K562 (cell line): ENCODE data around the gene TUT1. TPM values are rescaled to one million over a fixed set of nuclear protein-coding genes. Genes with fewer than 3 reads are reported as not detected.

Experiments used
- BCOR ChIP-seq: fragments of 450-650 bp; IDR thresholded peaks from 2 replicates; pipeline ENCODE4 v1.6.1; 2016
- CREBBP ChIP-seq: IDR thresholded peaks from one replicate; pipeline ENCODE4 v1.6.1; 2012; ENCODE audit warnings: low read depth, mild to moderate bottlenecking, control low read depth, inconsistent platforms, low read length
- DIDO1 ChIP-seq: fragments of 450-650 bp; IDR thresholded peaks from 2 replicates; pipeline ENCODE4 v1.6.1; 2016; ENCODE audit warnings: low read depth, missing biosample characterization, missing genetic modification characterization
- ELF1 ChIP-seq: fragments of 200-800 bp; sonication (Bioruptor generic); IDR thresholded peaks from 2 replicates; pipeline ENCODE4 v1.6.1; 2016; ENCODE audit warnings: missing genetic modification characterization, missing compliant biosample characterization
- HDAC6 ChIP-seq: IDR thresholded peaks from 2 replicates; pipeline ENCODE4 v1.6.1; 2012; ENCODE audit warnings: low read depth, mild to moderate bottlenecking, control low read depth, inconsistent platforms, low read length, moderate library complexity
- HLTF ChIP-seq: fragments of 450-650 bp; IDR thresholded peaks from 2 replicates; pipeline ENCODE4 v1.6.1; 2016
- MCM3 ChIP-seq: fragments of 450-650 bp; IDR thresholded peaks from 2 replicates; pipeline ENCODE4 v1.6.1; 2016
- NR2F6 ChIP-seq: fragments of 450-650 bp; formaldehyde crosslinking; IDR thresholded peaks from 2 replicates; pipeline ENCODE4 v1.4.0; 2020; ENCODE audit warnings: mild to moderate bottlenecking
- SNRNP70 ChIP-seq: fragments of 200-400 bp; formaldehyde crosslinking; optimal IDR thresholded peaks from 2 replicates; pipeline ENCODE3; 2017; ENCODE audit warnings: low read depth, low read length
- TAF9B ChIP-seq: fragments of 450-650 bp; IDR thresholded peaks from 2 replicates; pipeline ENCODE4 v1.6.1; 2018; ENCODE audit warnings: mild to moderate bottlenecking; ENCODE audit not compliant: partially characterized antibody
- TGIF2 ChIP-seq: sonication (generic); formaldehyde crosslinking; IDR thresholded peaks from 2 replicates; pipeline ENCODE4 v1.8.1; 2022; ENCODE audit warnings: mild to moderate bottlenecking, missing genetic modification reagents, moderate library complexity
- ZNF24 ChIP-seq: fragments of 450-650 bp; IDR thresholded peaks from 2 replicates; pipeline ENCODE4 v1.6.1; 2016
- ZNF778 ChIP-seq: fragments of 450-650 bp; formaldehyde crosslinking; IDR thresholded peaks from 2 replicates; pipeline ENCODE4 v1.4.0; 2020; ENCODE audit warnings: mild to moderate bottlenecking, moderate library complexity
- polyA plus RNA-seq, 8 experiments: library from polyadenylated mRNA; depleted of rRNA in 4 of 8; stranded (reverse) in 5 of 8; unstranded in 3 of 8; fragments of >200 nt; fragmentation: Nextera tagmentation in 2 of 8; fragmentation: Illumina TruSeq in 1 of 8; extraction: Ambion mirVana in 2 of 8; extraction: Trizol in 1 of 8; gene quantifications; 2 replicates each; pipeline versions ENCODE4 v1.2.1 to v1.2.3, GENCODE V29; 2011 to 2014; ENCODE audit warnings: inconsistent platforms in 1 of 8, missing spikeins in 1 of 8
- total RNA-seq, 7 experiments: library from RNA; depleted of rRNA in 6 of 7; stranded (reverse); fragments of >200 nt in 6 of 7; fragmentation: Illumina TruSeq in 2 of 7; extraction: Trizol in 2 of 7; gene quantifications; 2 replicates each; pipeline versions ENCODE4 v1.2.1 to v1.2.3, GENCODE V29; 2011 to 2021; ENCODE audit warnings: low replicate concordance in 1 of 7
- TF ChIP-seq, protein P1 (sequence below): sonication (generic); formaldehyde crosslinking; IDR thresholded peaks from 2 replicates; pipeline ENCODE4 v1.8.1; 2023; ENCODE audit warnings: missing genetic modification reagents, mild to moderate bottlenecking, borderline replicate concordance
- TF ChIP-seq, protein P2 (sequence below): fragments of 450-650 bp; IDR thresholded peaks from 2 replicates; pipeline ENCODE4 v1.6.1; 2016; ENCODE audit warnings: missing biosample characterization, missing genetic modification characterization
- TF ChIP-seq, protein P3 (sequence below): fragments of 450-650 bp; conservative IDR thresholded peaks from 2 replicates; pipeline ENCODE4 v1.6.1; 2016; ENCODE audit warnings: missing genetic modification characterization, low read depth, mild to moderate bottlenecking, missing compliant biosample characterization, moderate library complexity
- TF ChIP-seq, protein P4 (sequence below): fragments of 450-650 bp; formaldehyde crosslinking; IDR thresholded peaks from 2 replicates; pipeline ENCODE4 v1.4.0; 2020; ENCODE audit warnings: mild to moderate bottlenecking, moderate library complexity
- TF ChIP-seq, protein P5 (sequence below): sonication (generic); formaldehyde crosslinking; IDR thresholded peaks from 2 replicates; pipeline ENCODE4 v1.8.0; 2022; ENCODE audit warnings: missing genetic modification reagents, mild to moderate bottlenecking, moderate library complexity, borderline replicate concordance

TUT1 gene
- total and polyA plus RNA-seq, 9 of the 15 experiments (the other 6 are each of a cell fraction or from before 2014, with no cell fraction given), result 0.66 to 44.3 (median 15.7) TPM

DNA sequence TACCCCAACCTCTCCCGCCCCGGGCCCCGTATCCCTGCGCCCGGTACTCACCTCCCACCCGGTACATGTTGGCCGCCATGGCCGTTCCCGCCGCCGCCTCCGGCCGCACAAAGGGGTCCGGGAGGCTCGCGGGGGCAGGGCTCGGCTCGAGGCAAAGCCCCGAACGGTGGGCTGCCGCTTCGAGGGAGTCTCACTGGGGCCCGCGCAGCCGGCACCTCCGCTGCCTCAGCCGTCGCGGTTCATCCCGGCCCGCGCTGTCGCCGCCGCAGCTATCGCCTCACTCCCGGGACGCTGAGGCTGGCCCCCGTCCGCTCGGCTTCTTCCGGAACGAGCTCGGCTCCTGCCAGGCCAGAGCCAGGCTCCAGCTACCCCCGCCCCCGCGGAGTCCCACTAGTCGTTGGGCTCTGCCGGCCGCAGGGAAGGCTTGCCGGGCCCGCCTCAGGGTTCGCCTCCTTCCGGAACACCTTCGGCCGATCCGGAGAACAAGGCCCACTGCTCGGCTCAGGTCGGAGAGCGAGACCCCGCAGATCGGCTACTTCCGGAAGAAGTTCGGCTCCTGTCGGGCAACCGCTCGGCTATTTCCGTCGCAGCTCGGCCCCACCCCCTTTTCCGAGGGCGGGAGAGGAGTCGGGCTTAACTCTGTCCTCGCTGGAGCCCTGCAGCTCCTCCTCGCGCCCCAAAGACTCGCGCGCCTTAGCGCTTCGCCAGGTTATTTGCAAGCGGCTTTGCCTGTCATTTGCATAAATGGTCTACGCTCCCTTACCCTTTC, 10.2 kb upstream of the TUT1 start, which contains the start of gene MTA2 (continued):
- TF ChIP-seq, protein P1, sequence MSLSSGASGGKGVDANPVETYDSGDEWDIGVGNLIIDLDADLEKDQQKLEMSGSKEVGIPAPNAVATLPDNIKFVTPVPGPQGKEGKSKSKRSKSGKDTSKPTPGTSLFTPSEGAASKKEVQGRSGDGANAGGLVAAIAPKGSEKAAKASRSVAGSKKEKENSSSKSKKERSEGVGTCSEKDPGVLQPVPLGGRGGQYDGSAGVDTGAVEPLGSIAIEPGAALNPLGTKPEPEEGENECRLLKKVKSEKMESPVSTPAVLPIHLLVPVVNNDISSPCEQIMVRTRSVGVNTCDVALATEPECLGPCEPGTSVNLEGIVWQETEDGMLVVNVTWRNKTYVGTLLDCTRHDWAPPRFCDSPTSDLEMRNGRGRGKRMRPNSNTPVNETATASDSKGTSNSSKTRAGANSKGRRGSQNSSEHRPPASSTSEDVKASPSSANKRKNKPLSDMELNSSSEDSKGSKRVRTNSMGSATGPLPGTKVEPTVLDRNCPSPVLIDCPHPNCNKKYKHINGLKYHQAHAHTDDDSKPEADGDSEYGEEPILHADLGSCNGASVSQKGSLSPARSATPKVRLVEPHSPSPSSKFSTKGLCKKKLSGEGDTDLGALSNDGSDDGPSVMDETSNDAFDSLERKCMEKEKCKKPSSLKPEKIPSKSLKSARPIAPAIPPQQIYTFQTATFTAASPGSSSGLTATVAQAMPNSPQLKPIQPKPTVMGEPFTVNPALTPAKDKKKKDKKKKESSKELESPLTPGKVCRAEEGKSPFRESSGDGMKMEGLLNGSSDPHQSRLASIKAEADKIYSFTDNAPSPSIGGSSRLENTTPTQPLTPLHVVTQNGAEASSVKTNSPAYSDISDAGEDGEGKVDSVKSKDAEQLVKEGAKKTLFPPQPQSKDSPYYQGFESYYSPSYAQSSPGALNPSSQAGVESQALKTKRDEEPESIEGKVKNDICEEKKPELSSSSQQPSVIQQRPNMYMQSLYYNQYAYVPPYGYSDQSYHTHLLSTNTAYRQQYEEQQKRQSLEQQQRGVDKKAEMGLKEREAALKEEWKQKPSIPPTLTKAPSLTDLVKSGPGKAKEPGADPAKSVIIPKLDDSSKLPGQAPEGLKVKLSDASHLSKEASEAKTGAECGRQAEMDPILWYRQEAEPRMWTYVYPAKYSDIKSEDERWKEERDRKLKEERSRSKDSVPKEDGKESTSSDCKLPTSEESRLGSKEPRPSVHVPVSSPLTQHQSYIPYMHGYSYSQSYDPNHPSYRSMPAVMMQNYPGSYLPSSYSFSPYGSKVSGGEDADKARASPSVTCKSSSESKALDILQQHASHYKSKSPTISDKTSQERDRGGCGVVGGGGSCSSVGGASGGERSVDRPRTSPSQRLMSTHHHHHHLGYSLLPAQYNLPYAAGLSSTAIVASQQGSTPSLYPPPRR (CRISPR knock-in tag), result peak; percentile 34; the same call in 1 of the 2 replicates
- TF ChIP-seq, protein P2, sequence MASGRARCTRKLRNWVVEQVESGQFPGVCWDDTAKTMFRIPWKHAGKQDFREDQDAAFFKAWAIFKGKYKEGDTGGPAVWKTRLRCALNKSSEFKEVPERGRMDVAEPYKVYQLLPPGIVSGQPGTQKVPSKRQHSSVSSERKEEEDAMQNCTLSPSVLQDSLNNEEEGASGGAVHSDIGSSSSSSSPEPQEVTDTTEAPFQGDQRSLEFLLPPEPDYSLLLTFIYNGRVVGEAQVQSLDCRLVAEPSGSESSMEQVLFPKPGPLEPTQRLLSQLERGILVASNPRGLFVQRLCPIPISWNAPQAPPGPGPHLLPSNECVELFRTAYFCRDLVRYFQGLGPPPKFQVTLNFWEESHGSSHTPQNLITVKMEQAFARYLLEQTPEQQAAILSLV (tag), result no peak
- TF ChIP-seq ELF1 (tag) (peak; percentile 37; the same call in 1 of the 2 replicates), NR2F6 (CRISPR knock-in tag) (no peak), ZNF778 (CRISPR knock-in tag) (no peak), MCM3 (no peak), TAF9B (no peak), HDAC6 (no peak), DIDO1 (tag) (no peak), ZNF24 (no peak), HLTF (no peak; the same call in 1 of the 2 replicates), BCOR (no peak), SNRNP70 (no peak), CREBBP (no peak), TGIF2 (CRISPR knock-in tag) (peak; percentile 65; the same call in 1 of the 2 replicates)
- TF ChIP-seq, protein P3, sequence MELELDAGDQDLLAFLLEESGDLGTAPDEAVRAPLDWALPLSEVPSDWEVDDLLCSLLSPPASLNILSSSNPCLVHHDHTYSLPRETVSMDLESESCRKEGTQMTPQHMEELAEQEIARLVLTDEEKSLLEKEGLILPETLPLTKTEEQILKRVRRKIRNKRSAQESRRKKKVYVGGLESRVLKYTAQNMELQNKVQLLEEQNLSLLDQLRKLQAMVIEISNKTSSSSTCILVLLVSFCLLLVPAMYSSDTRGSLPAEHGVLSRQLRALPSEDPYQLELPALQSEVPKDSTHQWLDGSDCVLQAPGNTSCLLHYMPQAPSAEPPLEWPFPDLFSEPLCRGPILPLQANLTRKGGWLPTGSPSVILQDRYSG, result no peak
- TF ChIP-seq, protein P4, sequence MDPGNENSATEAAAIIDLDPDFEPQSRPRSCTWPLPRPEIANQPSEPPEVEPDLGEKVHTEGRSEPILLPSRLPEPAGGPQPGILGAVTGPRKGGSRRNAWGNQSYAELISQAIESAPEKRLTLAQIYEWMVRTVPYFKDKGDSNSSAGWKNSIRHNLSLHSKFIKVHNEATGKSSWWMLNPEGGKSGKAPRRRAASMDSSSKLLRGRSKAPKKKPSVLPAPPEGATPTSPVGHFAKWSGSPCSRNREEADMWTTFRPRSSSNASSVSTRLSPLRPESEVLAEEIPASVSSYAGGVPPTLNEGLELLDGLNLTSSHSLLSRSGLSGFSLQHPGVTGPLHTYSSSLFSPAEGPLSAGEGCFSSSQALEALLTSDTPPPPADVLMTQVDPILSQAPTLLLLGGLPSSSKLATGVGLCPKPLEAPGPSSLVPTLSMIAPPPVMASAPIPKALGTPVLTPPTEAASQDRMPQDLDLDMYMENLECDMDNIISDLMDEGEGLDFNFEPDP (CRISPR knock-in tag), result no peak
- TF ChIP-seq, protein P5, sequence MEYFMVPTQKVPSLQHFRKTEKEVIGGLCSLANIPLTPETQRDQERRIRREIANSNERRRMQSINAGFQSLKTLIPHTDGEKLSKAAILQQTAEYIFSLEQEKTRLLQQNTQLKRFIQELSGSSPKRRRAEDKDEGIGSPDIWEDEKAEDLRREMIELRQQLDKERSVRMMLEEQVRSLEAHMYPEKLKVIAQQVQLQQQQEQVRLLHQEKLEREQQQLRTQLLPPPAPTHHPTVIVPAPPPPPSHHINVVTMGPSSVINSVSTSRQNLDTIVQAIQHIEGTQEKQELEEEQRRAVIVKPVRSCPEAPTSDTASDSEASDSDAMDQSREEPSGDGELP (CRISPR knock-in tag), result peak; percentile 78
